ENCODE data around the gene A1BG.
"Not testable (repeated sequence)": the region's sequence is repeated elsewhere in the genome, so short reads cannot be mapped to it uniquely, and the experiment has no call there.

A1BG gene

DNA sequence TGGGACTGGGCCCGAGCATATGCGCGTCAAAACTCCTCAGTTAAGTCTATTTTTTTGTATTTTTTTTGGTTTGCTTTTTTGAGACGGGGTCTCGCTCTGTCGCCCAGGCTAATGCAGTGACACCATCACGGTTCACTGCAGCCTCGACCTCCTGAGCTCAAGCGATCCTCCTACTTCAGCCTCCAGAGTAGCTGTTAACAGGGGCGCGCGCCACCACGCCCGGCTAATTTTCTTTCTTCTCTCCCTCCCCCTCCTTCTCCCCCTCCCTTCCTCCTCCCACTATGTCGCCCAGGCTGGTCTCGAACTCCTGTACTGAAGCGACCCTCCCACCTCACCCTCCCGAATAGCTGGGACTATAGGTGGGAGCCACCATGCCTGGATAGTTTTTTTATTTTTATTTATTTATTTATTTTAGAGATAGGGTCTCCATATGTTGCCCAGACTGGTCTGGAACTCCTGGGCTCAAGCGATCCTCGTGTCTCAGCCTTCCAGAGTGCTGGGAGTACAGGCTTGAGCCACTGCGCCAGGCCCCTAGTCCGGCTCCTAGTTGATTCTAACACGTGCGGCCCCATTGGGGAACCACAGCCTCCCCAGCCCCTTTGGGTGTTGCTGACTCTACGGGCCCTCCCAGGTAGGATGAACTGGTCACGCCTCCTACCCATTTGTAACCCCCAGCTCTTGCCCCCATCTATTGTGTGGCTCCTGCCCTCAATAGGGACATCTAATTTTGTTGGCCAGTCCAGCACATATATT, 28.3 kb upstream of the A1BG start:
- H3K27ac ChIP-seq: peak overlapping the region; percentile 98
- H3K9me3 ChIP-seq (ENCODE audit: severe bottlenecking): no peaks in the 10 kb centered on the region
- no peaks in the 10 kb centered on the region for H3K27me3 ChIP-seq (ENCODE audit: insufficient read depth, low read depth, severe bottlenecking)
- H3K4me3 ChIP-seq (ENCODE audit: low read depth, low read length): peak overlapping the region; percentile 38
- no peaks in the 10 kb centered on the region for H3K36me3 ChIP-seq
- TF ChIP-seq CTCF (IDR thresholded peaks at IDR 0.05; ENCODE audit: low read depth, low read length): no peak
- DNase-seq: no peak

- no peak for TF ChIP-seq CTCF (IDR thresholded peaks at IDR 0.05; ENCODE audit: low read depth, low read length)
- H3K36me3 ChIP-seq: no peaks in the 10 kb centered on the region
- peak within 1 kb of the TSS; percentile 38 for H3K4me3 ChIP-seq (ENCODE audit: low read depth, low read length)
- H3K27ac ChIP-seq: peak within 1 kb of the TSS; percentile 98
- no peaks in the 10 kb centered on the region for H3K27me3 ChIP-seq (ENCODE audit: insufficient read depth, low read depth, severe bottlenecking)
- DNase-seq: peak; percentile 99
- H3K9me3 ChIP-seq (ENCODE audit: severe bottlenecking): no peaks in the 10 kb centered on the region
Measured at GRCh38 chr19:58380662-58381459, 27.6 kb upstream of the A1BG start, which contains the start of gene ZNF837. Gene ZNF837 (minus strand): TSS chr19:58381030. CDS start chr19:58369332, 11,698 bp downstream.

GRCh38 chr19:58380037-58380661, 26.9 kb upstream of the A1BG start:
- Histone ChIP-seq H3K36me3 (no peaks in the 10 kb centered on the region), H3K4me3 (ENCODE audit: low read depth, low read length) (peak overlapping the region; percentile 38), H3K27me3 (ENCODE audit: insufficient read depth, low read depth, severe bottlenecking) (no peaks in the 10 kb centered on the region), H3K9me3 (ENCODE audit: severe bottlenecking) (no peaks in the 10 kb centered on the region), H3K27ac (peak overlapping the region; percentile 98)
- DNase-seq: no peak
- no peak for TF ChIP-seq CTCF (IDR thresholded peaks at IDR 0.05; ENCODE audit: low read depth, low read length)

GRCh38 chr19:58379246-58379645, 26.0 kb upstream of the A1BG start:
- no peak for TF ChIP-seq CTCF (IDR thresholded peaks at IDR 0.05; ENCODE audit: low read depth, low read length)
- Histone ChIP-seq H3K9me3 (ENCODE audit: severe bottlenecking) (no peaks in the 10 kb centered on the region), H3K4me3 (ENCODE audit: low read depth, low read length) (no peak overlapping the region), H3K27me3 (ENCODE audit: insufficient read depth, low read depth, severe bottlenecking) (no peaks in the 10 kb centered on the region), H3K36me3 (no peaks in the 10 kb centered on the region), H3K27ac (no peak overlapping the region)
- DNase-seq: no peak

DNA sequence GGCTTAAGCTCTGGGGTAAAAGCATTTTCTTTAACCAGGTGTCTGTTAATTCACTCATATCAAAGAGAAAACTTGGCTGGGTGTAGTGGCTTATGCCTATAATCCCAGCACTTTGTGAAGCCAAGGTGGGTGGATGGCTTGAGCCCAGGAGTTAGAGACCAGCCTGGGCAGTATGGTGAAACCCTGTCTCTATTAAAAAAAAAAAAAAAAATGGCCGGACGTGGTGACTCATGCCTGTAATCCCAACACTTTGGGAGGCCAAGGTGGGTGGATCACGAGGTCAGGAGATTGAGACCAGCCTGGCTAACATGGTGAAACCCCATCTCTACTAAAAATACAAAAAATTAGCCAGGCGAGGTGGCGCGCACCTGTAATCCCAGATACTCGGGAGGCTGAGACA, 23.4 kb upstream of the A1BG start:
- not testable (repeated sequence) for H3K36me3 ChIP-seq; DNase-seq; H3K9me3 ChIP-seq (ENCODE audit: severe bottlenecking); H3K27ac ChIP-seq; H3K27me3 ChIP-seq (ENCODE audit: insufficient read depth, low read depth, severe bottlenecking); H3K4me3 ChIP-seq (ENCODE audit: low read depth, low read length)

DNA sequence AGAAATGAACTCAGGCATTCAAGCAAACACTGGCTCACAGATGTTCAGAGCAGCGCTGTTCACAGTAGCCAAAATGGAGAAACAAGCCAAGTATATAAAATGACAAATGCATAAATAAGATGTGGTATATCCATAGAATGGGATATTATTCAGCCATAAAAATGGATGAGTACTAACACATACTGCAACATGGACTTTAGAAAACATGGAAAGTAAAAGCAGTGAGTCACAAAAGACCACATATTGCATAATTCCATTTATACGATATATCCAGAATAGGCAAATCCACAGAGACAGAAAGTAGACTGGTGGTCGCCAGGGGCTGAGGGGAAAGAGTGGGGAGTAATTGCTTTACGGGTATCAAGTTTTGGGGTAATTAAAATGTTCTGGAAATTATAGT, 20.9 kb upstream of the A1BG start:
- H3K9me3 ChIP-seq (ENCODE audit: severe bottlenecking): no peaks in the 10 kb centered on the region
- no peak for DNase-seq
- no peaks in the 10 kb centered on the region for H3K36me3 ChIP-seq
- no peak overlapping the region for H3K27ac ChIP-seq
- H3K4me3 ChIP-seq (ENCODE audit: low read depth, low read length): no peak overlapping the region
- no peaks in the 10 kb centered on the region for H3K27me3 ChIP-seq (ENCODE audit: insufficient read depth, low read depth, severe bottlenecking)
- TF ChIP-seq CTCF (IDR thresholded peaks at IDR 0.05; ENCODE audit: low read depth, low read length): no peak

All from WERI-Rb-1 (cell line).